HG03571 (cell line): ENCODE measurements around the gene CHRNA4.
"Not testable (repeated sequence)": the region's sequence is repeated elsewhere in the genome, so short reads cannot be mapped to it uniquely, and the experiment has no call there.

ENCODE experiments used
- ATAC-seq: cut with Tn5 transposase; IDR thresholded peaks from one replicate; pipeline ENCODE4 v1.9.1; 2021; ENCODE audit not compliant: unreplicated experiment

The CHRNA4 gene

GRCh38 chr20:63311186-63311832, 49.8 kb downstream of the CHRNA4 start:
- no peak for ATAC-seq

GRCh38 chr20:63310265-63310991, 50.7 kb downstream of the CHRNA4 start:
- ATAC-seq, result no peak

GRCh38 chr20:63309261-63310071, 51.7 kb downstream of the CHRNA4 start:
- ATAC-seq, result no peak

- ATAC-seq, result no peak
These were observed 52.8 kb downstream of the CHRNA4 start for GRCh38 chr20:63308218-63308911.

GRCh38 chr20:63307538-63308217, 53.5 kb downstream of the CHRNA4 start:
- no peak for ATAC-seq

- no peak for ATAC-seq
These were observed 54.2 kb downstream of the CHRNA4 start for GRCh38 chr20:63306673-63307537.

GRCh38 chr20:63305933-63306672, 55.0 kb downstream of the CHRNA4 start:
- ATAC-seq, result not testable (repeated sequence)

GRCh38 chr20:63305393-63305792, 55.8 kb downstream of the CHRNA4 start:
- no peak for ATAC-seq

- no peak for ATAC-seq
These were observed 58.0 kb downstream of the CHRNA4 start for GRCh38 chr20:63303095-63303666.

- no peak for ATAC-seq
These were observed 59.5 kb downstream of the CHRNA4 start for GRCh38 chr20:63301671-63302070.

- no peak for ATAC-seq
These were observed 62.3 kb downstream of the CHRNA4 start for GRCh38 chr20:63298731-63299312.

GRCh38 chr20:63297796-63298572, 63.2 kb downstream of the CHRNA4 start:
- ATAC-seq, result no peak

GRCh38 chr20:63297371-63297781, 63.8 kb downstream of the CHRNA4 start:
- no peak for ATAC-seq

- ATAC-seq, result no peak
These were observed 64.4 kb downstream of the CHRNA4 start for GRCh38 chr20:63296531-63297299.

- no peak for ATAC-seq
These were observed 65.3 kb downstream of the CHRNA4 start for GRCh38 chr20:63295846-63296245.

GRCh38 chr20:63295422-63295821, 65.7 kb downstream of the CHRNA4 start:
- no peak for ATAC-seq

- no peak for ATAC-seq
These were observed 66.1 kb downstream of the CHRNA4 start for GRCh38 chr20:63295018-63295417.
